GM19043 (cell line): ENCODE data around the gene ACSBG1.

Experiments used
- ATAC-seq: cut with Tn5 transposase; IDR thresholded peaks from one replicate; pipeline ENCODE4 v1.9.1; 2021; ENCODE audit warnings: low read depth; ENCODE audit not compliant: unreplicated experiment

ACSBG1 gene

GRCh38 chr15:78204351-78205309 is 29.7 kb downstream of the ACSBG1 start:
- ATAC-seq: no peak

- no peak for ATAC-seq
Measured at GRCh38 chr15:78203346-78204225, 30.8 kb downstream of the ACSBG1 start.

GRCh38 chr15:78201281-78202190 is 32.8 kb downstream of the ACSBG1 start:
- ATAC-seq: no peak

GRCh38 chr15:78200276-78200930 is 34.0 kb downstream of the ACSBG1 start:
- no peak for ATAC-seq

- no peak for ATAC-seq
Measured at GRCh38 chr15:78197632-78198031, 36.7 kb downstream of the ACSBG1 start.

GRCh38 chr15:78195735-78196201 is 38.6 kb downstream of the ACSBG1 start:
- ATAC-seq: no peak

- ATAC-seq: no peak
Measured at GRCh38 chr15:78194568-78194925, 39.8 kb downstream of the ACSBG1 start.

GRCh38 chr15:78193731-78194567 is 40.4 kb downstream of the ACSBG1 start:
- ATAC-seq: no peak

GRCh38 chr15:78192826-78193594 is 41.4 kb downstream of the ACSBG1 start:
- ATAC-seq: no peak

- ATAC-seq: no peak
Measured at GRCh38 chr15:78182821-78183220, 51.5 kb downstream of the ACSBG1 start.

- no peak for ATAC-seq
Measured at GRCh38 chr15:78182336-78182700, 52.0 kb downstream of the ACSBG1 start.

- ATAC-seq: no peak
Measured at GRCh38 chr15:78179906-78180305, 54.5 kb downstream of the ACSBG1 start.

- no peak for ATAC-seq
Measured at GRCh38 chr15:78179286-78179840, 55.0 kb downstream of the ACSBG1 start.

GRCh38 chr15:78178064-78178463 is 56.3 kb downstream of the ACSBG1 start:
- ATAC-seq: no peak

- ATAC-seq: no peak
Measured at GRCh38 chr15:78177447-78177873, 56.9 kb downstream of the ACSBG1 start.

GRCh38 chr15:78175330-78175729 is 59.0 kb downstream of the ACSBG1 start:
- no peak for ATAC-seq

- ATAC-seq: no peak
Measured at GRCh38 chr15:78174401-78174800, 60.0 kb downstream of the ACSBG1 start.
